PC-9 (cell line): ENCODE measurements around the gene SLC1A7. TPM values are rescaled to one million over a fixed set of nuclear protein-coding genes. Genes with fewer than 3 reads are reported as not detected.
A peak's percentile ranks its signal among the peaks of the same experiment; 100 is the strongest.

Source experiments
- BruUV-seq: library from RNA; stranded (reverse); fragments of 400-500 nt; replicated peaks from 2 replicates; lab custom pipeline; 2021; lab: Mats Ljungman, UMichigan
- CTCF ChIA-PET: fragments of 300-600 bp; sonication (Branson Sonifier 250); formaldehyde crosslinking; loops from one replicate; lab custom pipeline; 2022; ENCODE audit warnings: antibody characterized with exemption; lab: Charles Lee
- POLR2A ChIA-PET: fragments of 300-600 bp; sonication (Branson Sonifier 250); formaldehyde crosslinking; loops from one replicate; lab custom pipeline; 2022; ENCODE audit warnings: antibody characterized with exemption; ENCODE audit not compliant: unreplicated experiment; lab: Charles Lee
- DNase-seq, 2 experiments: peaks; one replicate each; pipeline versions ENCODE4 v3.0.0 to v3.0.0-alpha.2; 2015 to 2022; ENCODE audit warnings: mixed read lengths in 1 of 2
- H2AFZ ChIP-seq: fragments of 200-600 bp; sonication (generic); 2 replicates; pipeline ENCODE4 v1.8.1; 2017; ENCODE audit warnings: antibody characterized with exemption
- H3F3A ChIP-seq: fragments of 200-600 bp; sonication (generic); 2 replicates; pipeline ENCODE4 v1.8.1; 2017; ENCODE audit warnings: antibody characterized with exemption, mild to moderate bottlenecking, low read depth; ENCODE audit not compliant: insufficient read depth
- H3K27ac ChIP-seq: fragments of 200-600 bp; sonication (generic); 2 replicates; pipeline ENCODE4 v1.6.1; 2016; ENCODE audit warnings: mixed run types
- H3K27me3 ChIP-seq: fragments of 200-600 bp; sonication (generic); 2 replicates; pipeline ENCODE4 v1.6.1; 2016; ENCODE audit warnings: low read depth, mixed run types; ENCODE audit not compliant: insufficient read depth
- H3K36me3 ChIP-seq: fragments of 200-600 bp; sonication (generic); 2 replicates; pipeline ENCODE4 v1.6.1; 2016; ENCODE audit warnings: low read depth, mixed run types
- H3K4me1 ChIP-seq: fragments of 200-600 bp; sonication (generic); replicated peaks from 2 replicates; pipeline ENCODE4 v1.6.1; 2016; ENCODE audit warnings: mixed run types; ENCODE audit not compliant: insufficient read depth
- H3K4me2 ChIP-seq: fragments of 200-600 bp; sonication (generic); 2 replicates; pipeline ENCODE4 v1.6.1; 2017; ENCODE audit warnings: mixed run types
- H3K4me3 ChIP-seq: fragments of 200-600 bp; sonication (generic); 2 replicates; pipeline ENCODE4 v1.6.1; 2016; ENCODE audit warnings: mixed run types
- H3K79me2 ChIP-seq: fragments of 200-600 bp; sonication (generic); 2 replicates; pipeline ENCODE4 v1.6.1; 2017; ENCODE audit warnings: low read depth, mixed run types
- H3K9me2 ChIP-seq: fragments of 200-600 bp; sonication (generic); 2 replicates; pipeline ENCODE4 v1.8.1; 2017; ENCODE audit warnings: mild to moderate bottlenecking; ENCODE audit not compliant: insufficient read depth
- H3K9me3 ChIP-seq: fragments of 200-600 bp; sonication (generic); 2 replicates; pipeline ENCODE4 v1.8.1; 2016; ENCODE audit warnings: low read depth; ENCODE audit not compliant: insufficient read depth
- H4K20me1 ChIP-seq: fragments of 200-600 bp; sonication (generic); 2 replicates; pipeline ENCODE4 v1.8.1; 2017; ENCODE audit not compliant: insufficient read depth
- CTCF ChIP-seq: fragments of 200-600 bp; sonication (generic); conservative IDR thresholded peaks from 2 replicates; pipeline ENCODE4 v1.6.1; 2017; ENCODE audit warnings: mixed run types, antibody characterized with exemption, mild to moderate bottlenecking, moderate library complexity
- EZH2 ChIP-seq: fragments of 200-600 bp; sonication (generic); IDR thresholded peaks from 2 replicates; pipeline ENCODE4 v1.8.0; 2017; ENCODE audit warnings: antibody characterized with exemption, low read depth
- intact Hi-C: fragments of 100-400 bp; cut with micrococcal nuclease; formaldehyde crosslinking; loops from one replicate; pipeline ENCODE4 v1.10.0; 2022; ENCODE audit not compliant: unreplicated experiment
- total RNA-seq: library from RNA; stranded (reverse); gene quantifications from 2 replicates; pipeline ENCODE4 v1.2.3, GENCODE V29; 2021

SLC1A7 gene
- total RNA-seq, 1 experiment from 2014 or later: not detected

GRCh38 chr1:53116307-53116810 is 26.1 kb downstream of the SLC1A7 start:
- DNase-seq: no peak
- ChIA-PET POLR2A (no interaction called here), CTCF (no interaction called here)
- no peak overlapping the region for H2AFZ ChIP-seq
- no peaks in the 10 kb centered on the region for H3K36me3 ChIP-seq
- no peak overlapping the region for H3K27ac ChIP-seq
- BruUV-seq: no TSS peak
- no peak for TF ChIP-seq CTCF
- TF ChIP-seq EZH2: no peak
- intact Hi-C loops: no loop called here
- H3F3A ChIP-seq: peaks cover 6% of the 10 kb centered on the region; the same call in 1 of the 2 replicates
- H3K9me3 ChIP-seq: no peaks in the 10 kb centered on the region
- H3K79me2 ChIP-seq: no peaks in the 10 kb centered on the region
- no peaks in the 10 kb centered on the region for H4K20me1 ChIP-seq
- H3K27me3 ChIP-seq: no peaks in the 10 kb centered on the region
- H3K9me2 ChIP-seq: no peaks in the 10 kb centered on the region
- no peak overlapping the region for H3K4me3 ChIP-seq
- peaks cover 21% of the 10 kb centered on the region for H3K4me1 ChIP-seq
- H3K4me2 ChIP-seq: no peak overlapping the region

GRCh38 chr1:53115403-53116306 is 26.8 kb downstream of the SLC1A7 start:
- no peaks in the 10 kb centered on the region for H3K9me3 ChIP-seq
- ChIA-PET POLR2A (no interaction called here), CTCF (no interaction called here)
- intact Hi-C loops: no loop called here
- H3K4me1 ChIP-seq: peaks cover 28% of the 10 kb centered on the region
- H3K27ac ChIP-seq: no peak overlapping the region
- H4K20me1 ChIP-seq: no peaks in the 10 kb centered on the region
- BruUV-seq: no TSS peak
- H3K79me2 ChIP-seq: no peaks in the 10 kb centered on the region
- TF ChIP-seq CTCF (no peak), EZH2 (no peak)
- H3K4me3 ChIP-seq: no peak overlapping the region
- no peak overlapping the region for H2AFZ ChIP-seq
- H3K36me3 ChIP-seq: no peaks in the 10 kb centered on the region
- DNase-seq: peak in 1 of 2 experiments; percentile 64
- H3K27me3 ChIP-seq: no peaks in the 10 kb centered on the region
- H3K4me2 ChIP-seq: no peak overlapping the region
- H3K9me2 ChIP-seq: no peaks in the 10 kb centered on the region
- H3F3A ChIP-seq: peaks cover 10% of the 10 kb centered on the region; the same call in 1 of the 2 replicates

- no TSS peak for BruUV-seq
- CTCF ChIA-PET: no interaction called here
- H3K4me2 ChIP-seq: no peak overlapping the region
These were observed 27.6 kb downstream of the SLC1A7 start for GRCh38 chr1:53114581-53115400.

More at GRCh38 chr1:53114581-53115400, 27.6 kb downstream of the SLC1A7 start:
- TF ChIP-seq EZH2 (no peak), CTCF (no peak)
- Histone ChIP-seq H3K27ac (no peak overlapping the region), H3F3A (peaks cover 10% of the 10 kb centered on the region; the same call in 1 of the 2 replicates), H3K4me3 (no peak overlapping the region), H3K36me3 (no peaks in the 10 kb centered on the region), H3K9me2 (no peaks in the 10 kb centered on the region), H4K20me1 (no peaks in the 10 kb centered on the region), H2AFZ (no peak overlapping the region), H3K27me3 (no peaks in the 10 kb centered on the region), H3K9me3 (no peaks in the 10 kb centered on the region), H3K4me1 (peaks cover 36% of the 10 kb centered on the region), H3K79me2 (no peaks in the 10 kb centered on the region)
- no peak for DNase-seq
- intact Hi-C loops: no loop called here
- POLR2A ChIA-PET: no interaction called here
